HEK293 (cell line): Measurements from ENCODE around the gene PHF20.

Experiments
- CTCF ChIA-PET: fragments of 350-600 bp; formaldehyde crosslinking; extraction: SDS; loops from one replicate; lab custom pipeline; 2021; ENCODE audit warnings: antibody characterized with exemption; lab: Yijun Ruan, JAX
- POLR2A ChIA-PET: fragments of 300-600 bp; formaldehyde crosslinking; extraction: SDS; loops from one replicate; lab custom pipeline; 2020; ENCODE audit warnings: antibody characterized with exemption, inconsistent platforms; lab: Yijun Ruan, JAX
- H3K27ac ChIP-seq: fragments of 200-500 bp; sonication (Bioruptor generic); 2 replicates; pipeline ENCODE4 v1.5.1; 2014; ENCODE audit warnings: low read depth, low read length, control low read depth, inconsistent platforms; ENCODE audit errors: extremely low read depth
- H3K36me3 ChIP-seq, 2 experiments: fragments of 200-500 bp in 1 of 2; sonication (Bioruptor generic) in 1 of 2; 1 replicate in 1 of 2; 2 replicates in 1 of 2; pipeline ENCODE4 v1.5.1; 2014 to 2017; ENCODE audit warnings: inconsistent platforms in 2 of 2, low read length in 2 of 2; ENCODE audit not compliant: control insufficient read depth in 2 of 2, insufficient read depth in 1 of 2
- H3K4me1 ChIP-seq: fragments of 200-500 bp; sonication (Bioruptor generic); 2 replicates; pipeline ENCODE4 v1.5.1; 2014; ENCODE audit warnings: mild to moderate bottlenecking, low read length, inconsistent platforms; ENCODE audit not compliant: control insufficient read depth, insufficient read depth
- H3K4me3 ChIP-seq: 2 replicates; pipeline ENCODE4 v1.5.1; 2011; ENCODE audit warnings: low read depth, mild to moderate bottlenecking, control low read depth, low read length, moderate library complexity
- H3K9me3 ChIP-seq: fragments of 200-500 bp; sonication (Bioruptor generic); 2 replicates; pipeline ENCODE4 v1.5.1; 2014; ENCODE audit warnings: low read depth, low read length, inconsistent platforms; ENCODE audit not compliant: control insufficient read depth, insufficient read depth
- BCL6B ChIP-seq: fragments of 450-650 bp; formaldehyde crosslinking; IDR thresholded peaks from 2 replicates; pipeline ENCODE4 v1.5.1; 2017; ENCODE audit warnings: missing biosample characterization, missing genetic modification characterization
- CTCF ChIP-seq: fragments of 450-650 bp; formaldehyde crosslinking; IDR thresholded peaks from 2 replicates; pipeline ENCODE4 v1.5.1; 2016; ENCODE audit warnings: missing biosample characterization, missing genetic modification characterization
- GFI1B ChIP-seq: fragments of 450-650 bp; formaldehyde crosslinking; IDR thresholded peaks from 2 replicates; pipeline ENCODE4 v1.5.1; 2016; ENCODE audit warnings: missing biosample characterization, missing genetic modification characterization
- HOXA7 ChIP-seq: sonication (generic); formaldehyde crosslinking; IDR thresholded peaks from 2 replicates; pipeline ENCODE4 v1.8.1; 2022; ENCODE audit warnings: missing genetic modification reagents, borderline replicate concordance
- TSHZ1 ChIP-seq: fragments of 450-650 bp; formaldehyde crosslinking; IDR thresholded peaks from 2 replicates; pipeline ENCODE4 v1.5.1; 2016; ENCODE audit warnings: missing biosample characterization, missing genetic modification characterization, borderline replicate concordance
- ZBTB11 ChIP-seq: fragments of 450-650 bp; formaldehyde crosslinking; conservative IDR thresholded peaks from 2 replicates; pipeline ENCODE4 v1.5.1; 2016; ENCODE audit warnings: low read depth, missing biosample characterization, missing genetic modification characterization
- ZBTB44 ChIP-seq: fragments of 450-650 bp; IDR thresholded peaks from 2 replicates; pipeline ENCODE4 v1.5.1; 2018; ENCODE audit warnings: missing biosample characterization, mild to moderate bottlenecking, missing genetic modification characterization
- ZBTB6 ChIP-seq: fragments of 450-650 bp; formaldehyde crosslinking; IDR thresholded peaks from 2 replicates; pipeline ENCODE4 v1.5.1; 2017; ENCODE audit warnings: missing biosample characterization, missing genetic modification characterization
- ZNF138 ChIP-seq: fragments of 450-650 bp; formaldehyde crosslinking; IDR thresholded peaks from 2 replicates; pipeline ENCODE4 v1.5.1; 2016; ENCODE audit warnings: missing biosample characterization, missing genetic modification characterization, borderline replicate concordance
- ZNF549 ChIP-seq: fragments of 450-650 bp; IDR thresholded peaks from 2 replicates; pipeline ENCODE4 v1.5.1; 2018; ENCODE audit warnings: missing biosample characterization, missing genetic modification characterization, mild to moderate bottlenecking, inconsistent platforms, moderate library complexity
- ZNF623 ChIP-seq: fragments of 450-650 bp; formaldehyde crosslinking; IDR thresholded peaks from 2 replicates; pipeline ENCODE4 v1.5.1; 2016; ENCODE audit warnings: missing biosample characterization, missing genetic modification characterization

The PHF20 gene

GRCh38 chr20:35974256-35974655 lies 202.4 kb downstream of the PHF20 start:
- Histone ChIP-seq H3K27ac (no peak overlapping the region), H3K4me1 (no peaks in the 10 kb centered on the region), H3K9me3 (no peaks in the 10 kb centered on the region), H3K36me3 (no peaks in the 10 kb centered on the region), H3K4me3 (no peak overlapping the region)
- ChIA-PET POLR2A (no interaction called here), CTCF (no interaction called here)
- TF ChIP-seq ZNF138 (tag by site-specific recombination) (no peak), ZNF623 (tag by site-specific recombination) (no peak), ZBTB6 (tag by site-specific recombination) (no peak), ZNF549 (tag by site-specific recombination) (no peak), ZBTB44 (tag by site-specific recombination) (no peak), HOXA7 (CRISPR knock-in tag) (no peak), ZBTB11 (tag by site-specific recombination) (no peak), CTCF (tag by site-specific recombination) (no peak), GFI1B (tag by site-specific recombination) (no peak), BCL6B (tag by site-specific recombination) (no peak), TSHZ1 (tag by site-specific recombination) (no peak)
